Stimulated activated naive CD8-positive, alpha-beta T cell treated with anti-CD3 and anti-CD28 coated beads, Interleukin-15, Interleukin-2, amounts not matched to agents 100 ng/mL and 50 ng/mL, for 24 hours (primary cell): ENCODE results near the gene ALDH16A1.
"Not testable (repeated sequence)": the region's sequence is repeated elsewhere in the genome, so short reads cannot be mapped to it uniquely, and the experiment has no call there.

Experiments
- H3K27ac Mint-ChIP-seq: one replicate; pipeline ENCODE4 v1.8.0; 2021; ENCODE audit warnings: mild to moderate bottlenecking, mixed read lengths
- H3K27me3 Mint-ChIP-seq: one replicate; pipeline ENCODE4 v1.8.0; 2021; ENCODE audit warnings: mixed read lengths
- H3K36me3 Mint-ChIP-seq: one replicate; pipeline ENCODE4 v1.8.0; 2021; ENCODE audit warnings: low read depth, mixed read lengths
- H3K4me1 Mint-ChIP-seq: one replicate; pipeline ENCODE4 v1.8.0; 2021; ENCODE audit warnings: low read depth, mixed read lengths
- H3K4me3 Mint-ChIP-seq: one replicate; pipeline ENCODE4 v1.8.0; 2021; ENCODE audit warnings: mild to moderate bottlenecking, mixed read lengths
- H3K9me3 Mint-ChIP-seq: one replicate; pipeline ENCODE4 v1.8.0; 2021; ENCODE audit warnings: mixed read lengths

The ALDH16A1 gene

GRCh38 chr19:49442354-49442753 is 10.7 kb upstream of the ALDH16A1 start:
- Mint-ChIP-seq H3K4me1 (peaks cover 31% of the 10 kb centered on the region), H3K4me3 (peak overlapping the region; percentile 76), H3K27ac (no peak overlapping the region), H3K36me3 (peaks cover 12% of the 10 kb centered on the region), H3K27me3 (peaks cover 51% of the 10 kb centered on the region), H3K9me3 (no peaks in the 10 kb centered on the region)

GRCh38 chr19:49442771-49443365 is 10.2 kb upstream of the ALDH16A1 start:
- peak overlapping the region; percentile 88 for H3K27ac Mint-ChIP-seq
- H3K36me3 Mint-ChIP-seq, result peaks cover 12% of the 10 kb centered on the region
- H3K9me3 Mint-ChIP-seq, result no peaks in the 10 kb centered on the region
- H3K4me1 Mint-ChIP-seq, result peaks cover 31% of the 10 kb centered on the region
- H3K27me3 Mint-ChIP-seq, result peaks cover 46% of the 10 kb centered on the region
- peak overlapping the region; percentile 76 for H3K4me3 Mint-ChIP-seq

GRCh38 chr19:49443366-49444099 is 9.5 kb upstream of the ALDH16A1 start:
- Mint-ChIP-seq H3K4me3 (peak overlapping the region; percentile 76), H3K4me1 (peaks cover 36% of the 10 kb centered on the region)

GRCh38 chr19:49444100-49444700 is 8.8 kb upstream of the ALDH16A1 start:
- Mint-ChIP-seq H3K27ac (peak overlapping the region; percentile 74), H3K36me3 (peaks cover 24% of the 10 kb centered on the region), H3K4me1 (peaks cover 38% of the 10 kb centered on the region), H3K27me3 (peaks cover 33% of the 10 kb centered on the region), H3K4me3 (peak overlapping the region; percentile 76)
- not testable (repeated sequence) for H3K9me3 Mint-ChIP-seq

More at GRCh38 chr19:49443366-49444099, 9.5 kb upstream of the ALDH16A1 start:
- peaks cover 39% of the 10 kb centered on the region for H3K27me3 Mint-ChIP-seq
- peak overlapping the region; percentile 88 for H3K27ac Mint-ChIP-seq
- H3K36me3 Mint-ChIP-seq, result peaks cover 18% of the 10 kb centered on the region
- no peaks in the 10 kb centered on the region for H3K9me3 Mint-ChIP-seq

GRCh38 chr19:49445997-49446396 is 7.0 kb upstream of the ALDH16A1 start:
- Mint-ChIP-seq H3K4me1 (peaks cover 42% of the 10 kb centered on the region), H3K27ac (no peak overlapping the region), H3K36me3 (peaks cover 33% of the 10 kb centered on the region), H3K27me3 (peaks cover 15% of the 10 kb centered on the region), H3K4me3 (no peak overlapping the region), H3K9me3 (no peaks in the 10 kb centered on the region)

- H3K9me3 Mint-ChIP-seq, result no peaks in the 10 kb centered on the region
- no peak overlapping the region for H3K4me3 Mint-ChIP-seq
- H3K36me3 Mint-ChIP-seq, result peaks cover 38% of the 10 kb centered on the region
- H3K27me3 Mint-ChIP-seq, result no peaks in the 10 kb centered on the region
- peaks cover 41% of the 10 kb centered on the region for H3K4me1 Mint-ChIP-seq
- H3K27ac Mint-ChIP-seq, result peak overlapping the region; percentile 28
Observed at GRCh38 chr19:49447485-49448431, 5.3 kb upstream of the ALDH16A1 start.

- H3K36me3 Mint-ChIP-seq, result peaks cover 38% of the 10 kb centered on the region
- peak overlapping the region; percentile 52 for H3K4me3 Mint-ChIP-seq
- no peaks in the 10 kb centered on the region for H3K27me3 Mint-ChIP-seq
- peak overlapping the region; percentile 28 for H3K27ac Mint-ChIP-seq
- peaks cover 47% of the 10 kb centered on the region for H3K4me1 Mint-ChIP-seq
- H3K9me3 Mint-ChIP-seq, result no peaks in the 10 kb centered on the region
Observed at GRCh38 chr19:49448432-49448786, 4.6 kb upstream of the ALDH16A1 start.

GRCh38 chr19:49450405-49450804 is 2.6 kb upstream of the ALDH16A1 start:
- H3K9me3 Mint-ChIP-seq, result no peaks in the 10 kb centered on the region
- peak overlapping the region; percentile 100 for H3K4me3 Mint-ChIP-seq
- peak overlapping the region; percentile 69 for H3K27ac Mint-ChIP-seq
- peaks cover 45% of the 10 kb centered on the region for H3K4me1 Mint-ChIP-seq
- no peaks in the 10 kb centered on the region for H3K27me3 Mint-ChIP-seq
- peaks cover 38% of the 10 kb centered on the region for H3K36me3 Mint-ChIP-seq

- peak within 1 kb of the TSS; percentile 100 for H3K27ac Mint-ChIP-seq
- H3K36me3 Mint-ChIP-seq, result peaks cover 43% of the 10 kb centered on the region
- peaks cover 44% of the 10 kb centered on the region for H3K4me1 Mint-ChIP-seq
- no peaks in the 10 kb centered on the region for H3K27me3 Mint-ChIP-seq
- H3K9me3 Mint-ChIP-seq, result no peaks in the 10 kb centered on the region
- H3K4me3 Mint-ChIP-seq, result peak within 1 kb of the TSS; percentile 100
Observed at GRCh38 chr19:49451430-49452181, 1.4 kb upstream of the ALDH16A1 start, which contains the start of gene PIH1D1. TSS of gene PIH1D1 (minus strand) at chr19:49451814. CDS start at chr19:49451574, 240 bp downstream.

- Mint-ChIP-seq H3K4me3 (peak overlapping the region; percentile 100), H3K4me1 (peaks cover 40% of the 10 kb centered on the region), H3K27ac (peak overlapping the region; percentile 100)
Observed at GRCh38 chr19:49453757-49454240, 774 bp downstream of the ALDH16A1 start.

GRCh38 chr19:49455773-49456172 is 2.7 kb downstream of the ALDH16A1 start:
- no peaks in the 10 kb centered on the region for H3K9me3 Mint-ChIP-seq
- no peak overlapping the region for H3K27ac Mint-ChIP-seq
- H3K27me3 Mint-ChIP-seq, result no peaks in the 10 kb centered on the region
- H3K36me3 Mint-ChIP-seq, result peaks cover 19% of the 10 kb centered on the region
- no peak overlapping the region for H3K4me3 Mint-ChIP-seq
- H3K4me1 Mint-ChIP-seq, result peaks cover 31% of the 10 kb centered on the region

More at GRCh38 chr19:49453757-49454240, 774 bp downstream of the ALDH16A1 start:
- peaks cover 36% of the 10 kb centered on the region for H3K36me3 Mint-ChIP-seq
- no peaks in the 10 kb centered on the region for H3K9me3 Mint-ChIP-seq
- no peaks in the 10 kb centered on the region for H3K27me3 Mint-ChIP-seq

GRCh38 chr19:49456326-49456725 is 3.3 kb downstream of the ALDH16A1 start:
- Mint-ChIP-seq H3K4me1 (peaks cover 28% of the 10 kb centered on the region), H3K4me3 (no peak overlapping the region), H3K27me3 (no peaks in the 10 kb centered on the region), H3K36me3 (peaks cover 17% of the 10 kb centered on the region), H3K27ac (no peak overlapping the region), H3K9me3 (no peaks in the 10 kb centered on the region)

GRCh38 chr19:49458567-49458903 is 5.5 kb downstream of the ALDH16A1 start:
- no peaks in the 10 kb centered on the region for H3K9me3 Mint-ChIP-seq
- peaks cover 13% of the 10 kb centered on the region for H3K36me3 Mint-ChIP-seq
- H3K4me3 Mint-ChIP-seq, result no peak overlapping the region
- no peak overlapping the region for H3K27ac Mint-ChIP-seq
- peaks cover 11% of the 10 kb centered on the region for H3K4me1 Mint-ChIP-seq
- no peaks in the 10 kb centered on the region for H3K27me3 Mint-ChIP-seq

GRCh38 chr19:49459388-49459787 is 6.4 kb downstream of the ALDH16A1 start:
- Mint-ChIP-seq H3K4me3 (no peak overlapping the region), H3K4me1 (peaks cover 5% of the 10 kb centered on the region), H3K27me3 (no peaks in the 10 kb centered on the region), H3K27ac (no peak overlapping the region), H3K36me3 (peaks cover 13% of the 10 kb centered on the region), H3K9me3 (no peaks in the 10 kb centered on the region)
